Loucy (cell line): Measurements from ENCODE around the gene HUS1B.

Source experiments
- EZH2phosphoT487 ChIP-seq: fragments of 200-600 bp; IDR thresholded peaks from 2 replicates; pipeline ENCODE4 v1.6.1; 2018; ENCODE audit warnings: antibody characterized with exemption, mild to moderate bottlenecking, moderate library complexity, borderline replicate concordance
- TF ChIP-seq, protein P1 (sequence below): fragments of 200-600 bp; sonication (generic); conservative IDR thresholded peaks from 2 replicates; pipeline ENCODE4 v1.5.1; 2014; ENCODE audit warnings: mild to moderate bottlenecking, antibody characterized with exemption, low read length

GRCh38 chr6:665403-666267, 8.7 kb upstream of the HUS1B start:
- TF ChIP-seq, protein P1, sequence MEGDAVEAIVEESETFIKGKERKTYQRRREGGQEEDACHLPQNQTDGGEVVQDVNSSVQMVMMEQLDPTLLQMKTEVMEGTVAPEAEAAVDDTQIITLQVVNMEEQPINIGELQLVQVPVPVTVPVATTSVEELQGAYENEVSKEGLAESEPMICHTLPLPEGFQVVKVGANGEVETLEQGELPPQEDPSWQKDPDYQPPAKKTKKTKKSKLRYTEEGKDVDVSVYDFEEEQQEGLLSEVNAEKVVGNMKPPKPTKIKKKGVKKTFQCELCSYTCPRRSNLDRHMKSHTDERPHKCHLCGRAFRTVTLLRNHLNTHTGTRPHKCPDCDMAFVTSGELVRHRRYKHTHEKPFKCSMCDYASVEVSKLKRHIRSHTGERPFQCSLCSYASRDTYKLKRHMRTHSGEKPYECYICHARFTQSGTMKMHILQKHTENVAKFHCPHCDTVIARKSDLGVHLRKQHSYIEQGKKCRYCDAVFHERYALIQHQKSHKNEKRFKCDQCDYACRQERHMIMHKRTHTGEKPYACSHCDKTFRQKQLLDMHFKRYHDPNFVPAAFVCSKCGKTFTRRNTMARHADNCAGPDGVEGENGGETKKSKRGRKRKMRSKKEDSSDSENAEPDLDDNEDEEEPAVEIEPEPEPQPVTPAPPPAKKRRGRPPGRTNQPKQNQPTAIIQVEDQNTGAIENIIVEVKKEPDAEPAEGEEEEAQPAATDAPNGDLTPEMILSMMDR: no peak
- no peak for TF ChIP-seq EZH2phosphoT487
